ENCODE measurements around the gene ITPRIPL1. TPM values are rescaled to one million over a fixed set of nuclear protein-coding genes. Genes with fewer than 3 reads are reported as not detected.
"Not testable (repeated sequence)": the region's sequence is repeated elsewhere in the genome, so short reads cannot be mapped to it uniquely, and the experiment has no call there.

The ITPRIPL1 gene, protein sequence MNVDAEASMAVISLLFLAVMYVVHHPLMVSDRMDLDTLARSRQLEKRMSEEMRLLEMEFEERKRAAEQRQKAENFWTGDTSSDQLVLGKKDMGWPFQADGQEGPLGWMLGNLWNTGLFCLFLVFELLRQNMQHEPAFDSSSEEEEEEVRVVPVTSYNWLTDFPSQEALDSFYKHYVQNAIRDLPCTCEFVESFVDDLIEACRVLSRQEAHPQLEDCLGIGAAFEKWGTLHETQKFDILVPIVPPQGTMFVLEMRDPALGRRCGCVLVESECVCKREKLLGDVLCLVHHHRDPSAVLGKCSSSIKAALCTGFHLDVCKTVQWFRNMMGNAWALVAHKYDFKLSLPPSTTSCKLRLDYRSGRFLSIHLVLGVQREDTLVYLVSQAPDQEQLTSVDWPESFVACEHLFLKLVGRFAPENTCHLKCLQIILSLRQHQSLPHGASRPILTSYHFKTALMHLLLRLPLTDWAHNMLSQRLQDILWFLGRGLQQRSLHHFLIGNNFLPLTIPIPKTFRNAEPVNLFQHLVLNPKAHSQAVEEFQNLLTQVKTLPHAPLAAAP
- 0.56 TPM for total RNA-seq (ENCODE audit: unreplicated experiment)
- long read RNA-seq = 0 reads

DNA sequence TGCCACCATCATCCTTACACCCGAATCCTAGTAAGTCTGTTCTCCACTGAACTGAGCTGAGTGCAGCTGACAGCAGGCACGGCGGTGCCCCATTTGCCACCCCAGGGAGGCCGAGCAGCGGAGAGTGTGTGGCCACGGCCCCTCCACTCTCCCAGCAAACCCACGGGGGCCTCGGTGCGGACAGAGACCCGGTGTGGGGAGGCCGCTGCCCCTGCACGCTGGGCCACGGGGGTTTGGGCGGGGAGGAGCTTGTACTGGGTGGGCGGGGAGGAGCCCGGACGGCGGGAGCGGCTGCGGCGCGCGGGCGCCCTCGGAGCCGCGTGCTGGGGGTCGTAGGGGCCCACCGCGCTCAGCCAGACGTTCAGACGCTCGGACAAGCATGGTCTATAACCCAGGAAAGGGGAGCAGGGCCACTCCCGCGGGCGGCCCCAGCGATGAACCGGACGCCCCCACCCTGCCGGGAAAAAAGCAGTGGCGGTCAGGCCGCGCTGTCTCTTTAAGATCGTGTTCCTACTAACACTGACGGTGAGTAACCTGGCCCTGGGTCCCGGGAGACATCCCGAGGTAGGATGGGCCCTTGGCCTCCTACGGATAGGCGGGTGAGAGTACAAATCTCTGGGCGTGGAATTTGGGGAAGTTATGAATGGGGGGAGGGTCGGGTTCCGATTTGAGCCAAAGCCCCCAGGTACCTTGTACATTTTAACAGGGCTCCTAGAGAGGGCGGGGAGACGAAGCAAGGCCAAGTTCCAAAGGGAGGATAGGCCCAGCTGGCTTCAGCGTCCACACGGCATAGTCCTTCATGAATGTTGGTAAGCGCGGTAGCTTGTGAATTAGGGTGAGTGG is at the start of gene ITPRIPL1:
Gene ITPRIPL1 (plus strand): TSS at position 277 of the 843 bp plus-strand sequence. CDS start 523 bp downstream, at position 800.
- TF ChIP-seq, protein P1, sequence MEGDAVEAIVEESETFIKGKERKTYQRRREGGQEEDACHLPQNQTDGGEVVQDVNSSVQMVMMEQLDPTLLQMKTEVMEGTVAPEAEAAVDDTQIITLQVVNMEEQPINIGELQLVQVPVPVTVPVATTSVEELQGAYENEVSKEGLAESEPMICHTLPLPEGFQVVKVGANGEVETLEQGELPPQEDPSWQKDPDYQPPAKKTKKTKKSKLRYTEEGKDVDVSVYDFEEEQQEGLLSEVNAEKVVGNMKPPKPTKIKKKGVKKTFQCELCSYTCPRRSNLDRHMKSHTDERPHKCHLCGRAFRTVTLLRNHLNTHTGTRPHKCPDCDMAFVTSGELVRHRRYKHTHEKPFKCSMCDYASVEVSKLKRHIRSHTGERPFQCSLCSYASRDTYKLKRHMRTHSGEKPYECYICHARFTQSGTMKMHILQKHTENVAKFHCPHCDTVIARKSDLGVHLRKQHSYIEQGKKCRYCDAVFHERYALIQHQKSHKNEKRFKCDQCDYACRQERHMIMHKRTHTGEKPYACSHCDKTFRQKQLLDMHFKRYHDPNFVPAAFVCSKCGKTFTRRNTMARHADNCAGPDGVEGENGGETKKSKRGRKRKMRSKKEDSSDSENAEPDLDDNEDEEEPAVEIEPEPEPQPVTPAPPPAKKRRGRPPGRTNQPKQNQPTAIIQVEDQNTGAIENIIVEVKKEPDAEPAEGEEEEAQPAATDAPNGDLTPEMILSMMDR (IDR thresholded peaks at IDR 0.05; ENCODE audit: partially characterized antibody, unreplicated experiment) = no peak
- H3K4me3 Mint-ChIP-seq (ENCODE audit: unreplicated experiment) = peak within 1 kb of the TSS; percentile 80
- peak; percentile 46 for DNase-seq
- H3K36me3 Mint-ChIP-seq (ENCODE audit: unreplicated experiment) = peaks cover 4% of the 10 kb centered on the region
- no peaks in the 10 kb centered on the region for H3K4me1 Mint-ChIP-seq (ENCODE audit: low read depth, unreplicated experiment)
- H3K9me3 Mint-ChIP-seq (ENCODE audit: unreplicated experiment) = no peaks in the 10 kb centered on the region
- H3K27me3 Mint-ChIP-seq (ENCODE audit: unreplicated experiment) = peaks cover 23% of the 10 kb centered on the region
- no peak within 1 kb of the TSS for H3K27ac Mint-ChIP-seq (ENCODE audit: unreplicated experiment)

DNA sequence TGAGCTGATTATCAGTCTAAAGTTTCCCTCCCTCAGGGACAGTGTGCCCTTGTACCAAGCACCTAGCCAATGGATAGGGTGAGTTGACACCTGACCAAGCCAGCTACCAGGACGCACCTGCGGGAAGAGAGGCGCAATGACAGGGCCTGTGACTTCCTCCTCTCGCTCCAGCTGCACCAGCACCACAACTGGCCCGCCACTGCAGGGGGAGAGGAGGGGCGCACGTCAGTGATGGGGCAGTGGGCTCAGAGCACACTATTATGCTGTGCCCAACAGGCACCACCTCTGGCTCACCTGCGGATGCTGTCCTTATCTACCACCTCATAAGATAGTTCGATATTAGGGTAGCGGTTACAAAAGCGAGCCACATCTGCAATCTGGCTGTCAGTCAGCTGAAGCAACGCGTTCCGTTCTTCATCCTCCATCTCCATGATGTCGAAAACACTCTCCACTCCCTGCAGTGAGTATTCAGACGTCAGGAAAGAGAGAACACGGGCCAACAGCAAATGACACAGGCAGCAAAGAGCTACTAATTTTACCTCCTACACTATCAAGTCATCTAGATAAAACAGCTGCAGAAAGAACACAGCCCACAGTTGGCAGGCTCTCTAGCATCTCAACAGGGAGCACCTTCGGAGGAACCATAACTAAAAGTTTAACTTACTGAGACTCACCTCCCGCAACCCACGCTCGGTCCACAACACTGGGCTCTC is 48.2 kb upstream of the ITPRIPL1 start:
- no peak overlapping the region for H3K27ac Mint-ChIP-seq (ENCODE audit: unreplicated experiment)
- H3K36me3 Mint-ChIP-seq (ENCODE audit: unreplicated experiment) = peaks cover 5% of the 10 kb centered on the region
- TF ChIP-seq, protein P1 (IDR thresholded peaks at IDR 0.05; ENCODE audit: partially characterized antibody, unreplicated experiment) = no peak
- H3K9me3 Mint-ChIP-seq (ENCODE audit: unreplicated experiment) = peaks cover 2% of the 10 kb centered on the region
- H3K4me3 Mint-ChIP-seq (ENCODE audit: unreplicated experiment) = no peak overlapping the region
- H3K27me3 Mint-ChIP-seq (ENCODE audit: unreplicated experiment) = peaks cover 1% of the 10 kb centered on the region
- H3K4me1 Mint-ChIP-seq (ENCODE audit: low read depth, unreplicated experiment) = no peaks in the 10 kb centered on the region
- no peak for DNase-seq

GRCh38 chr2:96287273-96287856 is 37.8 kb upstream of the ITPRIPL1 start:
- Mint-ChIP-seq H3K9me3 (ENCODE audit: unreplicated experiment) (no peaks in the 10 kb centered on the region), H3K4me1 (ENCODE audit: low read depth, unreplicated experiment) (no peaks in the 10 kb centered on the region), H3K4me3 (ENCODE audit: unreplicated experiment) (no peak overlapping the region), H3K27me3 (ENCODE audit: unreplicated experiment) (peaks cover 4% of the 10 kb centered on the region), H3K36me3 (ENCODE audit: unreplicated experiment) (peaks cover 7% of the 10 kb centered on the region), H3K27ac (ENCODE audit: unreplicated experiment) (no peak overlapping the region)
- DNase-seq = no peak
- TF ChIP-seq, protein P1 (IDR thresholded peaks at IDR 0.05; ENCODE audit: partially characterized antibody, unreplicated experiment) = no peak

GRCh38 chr2:96291751-96292150 is 33.4 kb upstream of the ITPRIPL1 start:
- H3K27ac Mint-ChIP-seq (ENCODE audit: unreplicated experiment) = no peak overlapping the region
- H3K4me3 Mint-ChIP-seq (ENCODE audit: unreplicated experiment) = no peak overlapping the region
- no peaks in the 10 kb centered on the region for H3K9me3 Mint-ChIP-seq (ENCODE audit: unreplicated experiment)
- H3K36me3 Mint-ChIP-seq (ENCODE audit: unreplicated experiment) = peaks cover 7% of the 10 kb centered on the region
- TF ChIP-seq, protein P1 (IDR thresholded peaks at IDR 0.05; ENCODE audit: partially characterized antibody, unreplicated experiment) = no peak
- no peaks in the 10 kb centered on the region for H3K4me1 Mint-ChIP-seq (ENCODE audit: low read depth, unreplicated experiment)
- no peak for DNase-seq
- H3K27me3 Mint-ChIP-seq (ENCODE audit: unreplicated experiment) = peaks cover 2% of the 10 kb centered on the region

- H3K27ac Mint-ChIP-seq (ENCODE audit: unreplicated experiment); H3K9me3 Mint-ChIP-seq (ENCODE audit: unreplicated experiment); H3K36me3 Mint-ChIP-seq (ENCODE audit: unreplicated experiment); H3K4me3 Mint-ChIP-seq (ENCODE audit: unreplicated experiment); DNase-seq; H3K27me3 Mint-ChIP-seq (ENCODE audit: unreplicated experiment); H3K4me1 Mint-ChIP-seq (ENCODE audit: low read depth, unreplicated experiment): not testable (repeated sequence)
Measured at GRCh38 chr2:96294271-96294670, 30.8 kb upstream of the ITPRIPL1 start.
